SK-N-MC (cell line): ENCODE measurements around the gene TAF4.

Source experiments
- EZH2 ChIP-seq: fragments of 200-600 bp; sonication (generic); IDR thresholded peaks from one replicate; pipeline ENCODE4 v1.6.1; 2017; ENCODE audit warnings: antibody characterized with exemption
- POLR2AphosphoS5 ChIP-seq: IDR thresholded peaks from 2 replicates; pipeline ENCODE4 v1.6.1; 2012; ENCODE audit warnings: mild to moderate bottlenecking, low read depth, low read length, borderline replicate concordance

DNA sequence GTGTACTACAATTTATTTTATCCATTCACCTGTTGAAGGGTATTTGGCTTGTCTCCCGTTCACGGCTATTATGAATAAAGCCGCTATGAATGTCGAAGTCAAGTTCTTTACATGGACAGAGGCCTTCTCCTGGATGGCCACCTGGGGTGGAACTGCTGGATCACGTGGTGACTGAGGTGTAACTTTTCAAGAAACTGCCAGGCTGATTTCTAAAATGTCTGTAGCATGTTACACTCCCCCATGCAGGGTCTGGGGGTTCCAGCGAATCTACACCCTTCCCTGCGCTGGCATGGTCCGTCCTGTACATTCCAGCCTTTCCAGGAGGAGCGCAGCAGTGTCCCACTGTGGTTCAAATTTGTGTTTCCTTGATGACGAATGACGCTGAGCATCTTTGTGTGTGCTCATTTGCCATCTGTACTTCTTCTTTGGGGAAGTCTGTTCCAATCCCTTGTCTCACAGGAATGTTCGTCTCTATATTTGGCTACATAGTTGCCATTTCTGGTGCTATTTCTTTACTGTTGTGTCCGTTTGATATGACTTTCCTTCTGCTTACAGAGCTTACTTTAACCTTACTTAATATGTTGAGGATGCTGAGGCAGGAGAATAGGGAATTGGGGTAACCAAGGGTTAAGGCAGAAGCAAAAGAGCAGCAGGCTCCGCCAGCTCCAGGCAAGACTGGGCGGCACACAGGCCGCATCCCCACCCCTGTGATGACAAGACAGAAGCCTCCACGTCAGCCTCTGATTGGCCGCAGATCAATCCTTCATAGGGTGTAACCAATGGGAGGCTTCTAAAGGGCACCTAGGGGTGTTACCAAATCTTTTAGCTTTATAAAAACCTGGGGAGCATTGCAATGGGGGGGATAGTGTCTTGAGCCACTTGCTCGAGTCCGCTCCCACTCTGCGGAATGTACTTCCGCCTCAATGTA, 106.6 kb downstream of the TAF4 start:
- TF ChIP-seq EZH2 (no peak), POLR2AphosphoS5 (no peak)
